HL-60 (cell line): Measurements from ENCODE around the gene KRT9.

Source experiments
- DNase-seq, 2 experiments: peaks; one replicate each; pipeline ENCODE4 v3.0.0-alpha.2; 2010 to 2020; ENCODE audit warnings: low read depth in 1 of 2, low spot score in 1 of 2
- H3K27ac ChIP-seq: fragments of 250-450 bp; sonication (Bioruptor Pico); replicated peaks from 2 replicates; pipeline ENCODE4 v1.5.1; 2020; ENCODE audit warnings: mild to moderate bottlenecking, moderate library complexity
- H3K27me3 ChIP-seq: fragments of 250-450 bp; sonication (Bioruptor Pico); 2 replicates; pipeline ENCODE4 v1.5.1; 2021; ENCODE audit warnings: mild to moderate bottlenecking, moderate library complexity; ENCODE audit not compliant: insufficient read depth, poor library complexity, severe bottlenecking
- H3K4me3 ChIP-seq: replicated peaks from 2 replicates; pipeline ENCODE4 v1.5.1; 2011; ENCODE audit warnings: mild to moderate bottlenecking, control low read depth, low read length; ENCODE audit not compliant: insufficient read depth
- GABPA ChIP-seq: IDR thresholded peaks from 2 replicates; pipeline ENCODE4 v1.6.1; 2012; ENCODE audit warnings: low read depth
- POLR2AphosphoS5 ChIP-seq: IDR thresholded peaks from 2 replicates; pipeline ENCODE4 v1.6.1; 2012; ENCODE audit warnings: low read depth
- SPI1 ChIP-seq: IDR thresholded peaks from 2 replicates; pipeline ENCODE4 v1.6.1; 2012; ENCODE audit warnings: low read depth, mild to moderate bottlenecking, borderline replicate concordance
- TF ChIP-seq, protein P1 (sequence below): IDR thresholded peaks from 2 replicates; pipeline ENCODE4 v1.6.1; 2012; ENCODE audit warnings: low read depth; ENCODE audit not compliant: insufficient replicate concordance
- TF ChIP-seq, protein P2 (sequence below): IDR thresholded peaks from one replicate; pipeline ENCODE4 v1.5.1; 2011; ENCODE audit warnings: low read length, control low read depth, inconsistent platforms; ENCODE audit not compliant: insufficient read depth

Gene KRT9

DNA sequence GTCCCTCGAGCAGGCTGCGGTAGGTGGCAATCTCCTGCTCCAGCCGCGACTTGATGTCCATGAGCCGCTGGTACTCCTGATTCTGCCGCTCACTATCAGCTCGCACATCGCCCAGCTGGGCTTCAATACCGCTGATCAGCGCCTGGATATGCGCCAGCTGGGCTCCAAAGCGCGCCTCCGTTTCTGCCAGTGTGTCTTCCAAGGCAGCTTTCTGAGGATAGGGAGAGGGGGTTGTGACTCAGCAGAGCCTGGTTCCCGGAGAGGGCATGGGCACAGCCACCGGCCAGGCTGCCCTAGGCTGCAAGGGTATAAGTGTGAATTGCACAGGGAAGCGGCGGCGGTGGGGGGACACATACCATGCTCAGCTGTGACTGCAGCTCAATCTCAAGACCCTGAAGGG is 48.1 kb downstream of the KRT9 start:
- H3K27me3 ChIP-seq: peaks cover 21% of the 10 kb centered on the region
- no peak overlapping the region for H3K27ac ChIP-seq
- no peak overlapping the region for H3K4me3 ChIP-seq
- no peak for DNase-seq
- no peak for TF ChIP-seq GABPA
- no peak for TF ChIP-seq SPI1
- TF ChIP-seq POLR2AphosphoS5: no peak
- TF ChIP-seq, protein P1, sequence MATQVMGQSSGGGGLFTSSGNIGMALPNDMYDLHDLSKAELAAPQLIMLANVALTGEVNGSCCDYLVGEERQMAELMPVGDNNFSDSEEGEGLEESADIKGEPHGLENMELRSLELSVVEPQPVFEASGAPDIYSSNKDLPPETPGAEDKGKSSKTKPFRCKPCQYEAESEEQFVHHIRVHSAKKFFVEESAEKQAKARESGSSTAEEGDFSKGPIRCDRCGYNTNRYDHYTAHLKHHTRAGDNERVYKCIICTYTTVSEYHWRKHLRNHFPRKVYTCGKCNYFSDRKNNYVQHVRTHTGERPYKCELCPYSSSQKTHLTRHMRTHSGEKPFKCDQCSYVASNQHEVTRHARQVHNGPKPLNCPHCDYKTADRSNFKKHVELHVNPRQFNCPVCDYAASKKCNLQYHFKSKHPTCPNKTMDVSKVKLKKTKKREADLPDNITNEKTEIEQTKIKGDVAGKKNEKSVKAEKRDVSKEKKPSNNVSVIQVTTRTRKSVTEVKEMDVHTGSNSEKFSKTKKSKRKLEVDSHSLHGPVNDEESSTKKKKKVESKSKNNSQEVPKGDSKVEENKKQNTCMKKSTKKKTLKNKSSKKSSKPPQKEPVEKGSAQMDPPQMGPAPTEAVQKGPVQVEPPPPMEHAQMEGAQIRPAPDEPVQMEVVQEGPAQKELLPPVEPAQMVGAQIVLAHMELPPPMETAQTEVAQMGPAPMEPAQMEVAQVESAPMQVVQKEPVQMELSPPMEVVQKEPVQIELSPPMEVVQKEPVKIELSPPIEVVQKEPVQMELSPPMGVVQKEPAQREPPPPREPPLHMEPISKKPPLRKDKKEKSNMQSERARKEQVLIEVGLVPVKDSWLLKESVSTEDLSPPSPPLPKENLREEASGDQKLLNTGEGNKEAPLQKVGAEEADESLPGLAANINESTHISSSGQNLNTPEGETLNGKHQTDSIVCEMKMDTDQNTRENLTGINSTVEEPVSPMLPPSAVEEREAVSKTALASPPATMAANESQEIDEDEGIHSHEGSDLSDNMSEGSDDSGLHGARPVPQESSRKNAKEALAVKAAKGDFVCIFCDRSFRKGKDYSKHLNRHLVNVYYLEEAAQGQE: no peak
- TF ChIP-seq, protein P2, sequence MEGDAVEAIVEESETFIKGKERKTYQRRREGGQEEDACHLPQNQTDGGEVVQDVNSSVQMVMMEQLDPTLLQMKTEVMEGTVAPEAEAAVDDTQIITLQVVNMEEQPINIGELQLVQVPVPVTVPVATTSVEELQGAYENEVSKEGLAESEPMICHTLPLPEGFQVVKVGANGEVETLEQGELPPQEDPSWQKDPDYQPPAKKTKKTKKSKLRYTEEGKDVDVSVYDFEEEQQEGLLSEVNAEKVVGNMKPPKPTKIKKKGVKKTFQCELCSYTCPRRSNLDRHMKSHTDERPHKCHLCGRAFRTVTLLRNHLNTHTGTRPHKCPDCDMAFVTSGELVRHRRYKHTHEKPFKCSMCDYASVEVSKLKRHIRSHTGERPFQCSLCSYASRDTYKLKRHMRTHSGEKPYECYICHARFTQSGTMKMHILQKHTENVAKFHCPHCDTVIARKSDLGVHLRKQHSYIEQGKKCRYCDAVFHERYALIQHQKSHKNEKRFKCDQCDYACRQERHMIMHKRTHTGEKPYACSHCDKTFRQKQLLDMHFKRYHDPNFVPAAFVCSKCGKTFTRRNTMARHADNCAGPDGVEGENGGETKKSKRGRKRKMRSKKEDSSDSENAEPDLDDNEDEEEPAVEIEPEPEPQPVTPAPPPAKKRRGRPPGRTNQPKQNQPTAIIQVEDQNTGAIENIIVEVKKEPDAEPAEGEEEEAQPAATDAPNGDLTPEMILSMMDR: no peak

DNA sequence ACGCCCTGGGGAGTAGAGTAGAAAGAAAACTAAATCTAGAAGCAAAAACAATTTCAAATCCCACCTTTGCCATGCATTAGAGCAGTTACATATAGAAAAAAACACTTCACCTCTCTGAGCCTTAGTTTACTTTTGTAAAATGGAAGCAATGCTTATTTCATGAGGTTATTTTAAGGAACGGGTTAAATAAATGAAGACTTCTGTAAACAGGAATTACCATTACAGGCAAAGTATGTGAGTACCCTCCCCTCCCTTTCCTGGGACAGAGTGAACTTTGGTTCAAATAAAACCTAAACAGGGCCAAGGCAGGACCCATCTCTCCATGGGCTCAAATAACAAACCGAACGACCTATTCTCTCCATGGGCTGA is 48.6 kb downstream of the KRT9 start:
- Histone ChIP-seq H3K27ac (no peak overlapping the region), H3K27me3 (peaks cover 15% of the 10 kb centered on the region), H3K4me3 (no peak overlapping the region)
- DNase-seq: no peak
- no peak for TF ChIP-seq POLR2AphosphoS5

DNA sequence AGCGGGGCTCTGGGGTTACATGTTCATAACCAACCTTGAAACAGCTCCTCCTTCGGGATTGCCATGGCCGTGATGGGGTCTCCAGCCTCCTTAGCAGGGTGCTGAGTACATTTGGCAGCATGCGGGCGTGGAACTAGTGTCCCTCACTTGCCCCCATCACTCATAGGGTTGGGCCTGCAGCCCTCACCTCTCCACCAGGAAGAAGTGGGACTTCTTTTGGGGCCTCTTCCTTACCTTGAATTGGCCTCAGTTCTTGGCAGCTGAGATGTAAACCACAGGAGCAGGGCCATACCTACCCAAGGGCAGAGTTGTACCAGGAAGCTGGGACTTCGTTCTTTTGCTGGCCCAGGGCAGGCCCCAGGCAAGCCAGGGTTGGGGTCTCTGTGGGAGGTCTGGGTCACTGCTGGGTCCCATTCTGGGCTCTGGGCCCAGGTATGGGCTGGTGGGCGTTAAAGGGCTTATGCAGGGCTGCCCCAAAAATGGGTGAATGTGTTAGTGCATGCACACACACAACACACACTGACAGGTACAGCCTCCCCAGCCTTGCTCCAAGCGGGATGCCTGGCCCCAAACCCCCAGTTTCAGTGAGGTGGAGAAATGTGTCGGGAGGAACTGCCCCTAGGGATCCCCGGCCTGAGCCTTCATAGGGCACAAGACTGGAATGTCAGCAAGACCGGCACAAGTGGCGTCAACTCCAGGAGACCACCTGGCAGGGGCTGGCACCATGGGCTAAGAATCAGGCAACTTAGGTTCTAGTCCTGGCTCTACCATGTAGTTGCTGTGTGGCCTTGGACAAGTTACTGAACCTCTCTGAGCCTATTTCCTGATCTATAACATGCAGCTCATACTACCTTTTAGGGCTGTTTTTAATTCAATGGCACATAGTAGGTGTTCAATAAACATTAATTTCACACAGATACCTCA is 49.3 kb downstream of the KRT9 start:
- Histone ChIP-seq H3K27ac (no peak overlapping the region), H3K4me3 (no peak overlapping the region), H3K27me3 (peaks cover 9% of the 10 kb centered on the region)
- TF ChIP-seq, protein P1: no peak
- no peak for TF ChIP-seq POLR2AphosphoS5
- DNase-seq: no peak

DNA sequence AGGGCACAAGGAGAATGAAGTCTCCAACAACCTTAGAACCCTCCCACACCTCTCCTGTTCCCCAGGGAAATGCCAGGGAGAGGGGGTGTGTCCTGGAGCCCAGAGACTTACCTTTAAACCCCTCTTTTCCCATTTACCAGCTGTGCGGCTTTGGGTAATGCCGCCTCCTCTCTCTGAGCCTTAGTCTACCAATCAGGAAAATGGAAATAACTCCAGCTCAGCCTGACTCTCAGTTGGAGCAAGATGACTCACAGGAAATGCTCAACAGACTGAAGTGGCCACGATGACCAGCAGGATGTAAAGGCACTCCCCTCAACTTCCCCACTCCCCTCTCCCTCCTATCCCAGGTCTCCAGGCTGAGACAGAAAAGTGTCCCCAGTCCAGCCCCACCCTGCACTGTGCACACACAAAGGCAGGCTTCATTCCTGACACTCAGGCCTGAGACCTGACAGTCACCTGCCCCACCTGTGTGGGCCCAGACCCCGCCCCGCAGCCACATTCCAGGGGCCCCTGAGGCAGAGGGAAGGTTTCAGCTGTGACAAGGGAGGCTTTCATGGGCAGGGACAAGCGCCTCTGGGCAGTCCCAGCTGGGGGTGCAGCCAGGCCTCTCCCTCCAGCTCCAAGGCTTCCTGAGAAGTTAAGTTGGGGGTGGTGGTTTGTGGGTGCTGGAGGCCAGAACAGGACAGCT is 50.1 kb downstream of the KRT9 start:
- DNase-seq: no peak

More for the DNA sequence above, 50.1 kb downstream of the KRT9 start:
- peaks cover 2% of the 10 kb centered on the region for H3K27me3 ChIP-seq
- H3K4me3 ChIP-seq: no peak overlapping the region
- TF ChIP-seq GABPA (no peak), SPI1 (no peak), POLR2AphosphoS5 (no peak)
- TF ChIP-seq, protein P1: no peak
- TF ChIP-seq, protein P2: no peak
- H3K27ac ChIP-seq: no peak overlapping the region
